SIG-M5 treated with dmso at 0.1 percent for 504 hours (cell line): ENCODE results near the gene UPF3A.

Source experiments
- DNase-seq: peaks from one replicate; lab custom pipeline; 2025; ENCODE audit not compliant: unreplicated experiment; lab: John Stamatoyannopoulos, UW

The UPF3A gene

DNA sequence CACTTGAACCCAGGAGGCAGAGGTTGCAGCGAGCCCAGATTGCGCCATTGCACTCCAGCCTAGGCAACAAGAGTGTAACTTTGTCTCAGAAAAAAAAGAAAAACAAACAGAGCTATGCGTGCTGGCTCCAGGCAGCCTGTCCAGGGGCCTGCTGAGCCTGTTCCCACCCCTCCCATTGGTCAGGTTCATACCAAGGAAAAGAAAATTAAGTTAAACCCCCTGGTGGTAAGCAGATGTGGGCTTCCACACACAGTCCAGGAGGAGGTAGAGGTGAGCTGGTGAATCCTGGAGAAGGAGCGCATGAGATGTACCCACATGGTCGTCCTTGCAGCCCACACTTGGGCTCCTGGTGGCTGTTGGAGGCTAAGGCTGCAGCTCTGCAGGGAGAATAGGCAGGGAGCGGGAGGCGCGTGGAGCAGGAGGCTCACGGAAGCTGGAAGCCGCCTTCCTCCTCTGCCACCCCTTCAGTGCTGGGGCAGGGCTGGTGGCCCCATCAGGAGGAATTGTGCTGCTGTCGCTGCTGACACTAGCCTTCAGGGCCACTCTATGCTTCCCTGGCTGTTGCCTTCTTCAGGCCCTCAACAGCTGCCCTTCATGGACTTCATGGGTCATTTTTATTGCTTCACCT, 22.4 kb downstream of the UPF3A start:
- no peak for DNase-seq

DNA sequence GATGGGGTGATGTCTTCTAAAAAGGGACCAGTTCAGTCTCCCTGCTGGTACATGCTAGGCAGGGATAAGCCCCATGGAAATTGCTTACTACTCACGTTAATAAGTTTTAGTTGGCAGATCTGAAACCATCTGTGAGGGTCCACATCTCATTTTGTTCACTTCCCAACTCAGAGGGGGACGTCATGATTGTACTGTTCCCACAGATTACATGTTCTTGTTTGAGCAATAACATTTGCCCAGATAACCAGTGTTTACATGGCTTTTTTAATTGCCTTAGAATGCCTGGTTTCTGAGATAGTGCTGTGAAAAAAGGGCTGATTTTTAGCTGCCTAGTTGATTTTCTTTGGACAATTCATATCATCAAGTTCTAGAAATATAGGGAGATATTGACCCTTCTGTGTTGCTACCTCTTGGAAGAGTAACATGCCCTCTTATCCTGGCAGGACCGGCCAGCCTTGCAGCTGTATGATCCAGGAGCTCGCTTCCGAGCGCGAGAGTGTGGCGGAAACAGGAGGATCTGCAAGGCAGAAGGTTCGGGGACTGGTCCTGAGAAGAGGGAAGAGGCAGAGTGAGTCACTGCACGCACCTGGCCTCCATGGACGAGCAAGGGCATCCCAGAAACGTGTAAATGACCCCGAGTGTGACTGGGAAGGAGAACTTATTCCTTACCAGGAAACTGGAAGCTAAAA, 23.1 kb downstream of the UPF3A start:
- no peak for DNase-seq

DNA sequence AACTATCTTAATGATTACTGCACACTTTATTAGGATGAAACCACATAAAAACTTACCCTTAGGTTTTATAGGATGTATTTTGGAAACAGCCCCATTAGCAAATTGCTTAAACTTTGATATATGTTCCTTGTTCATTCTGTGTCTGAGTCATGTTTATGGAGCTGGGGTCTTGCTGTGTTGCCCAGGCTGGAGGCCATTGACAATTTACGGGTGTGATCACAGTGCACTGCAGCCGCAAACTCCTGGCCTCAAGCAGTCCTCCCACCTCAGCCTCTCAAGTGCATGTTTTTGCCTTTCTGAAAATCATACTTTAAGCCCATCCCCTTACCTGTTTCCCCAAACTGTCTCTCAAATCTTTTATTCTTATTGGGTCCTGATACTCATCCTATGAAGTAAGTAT, 27.7 kb downstream of the UPF3A start:
- no peak for DNase-seq

DNA sequence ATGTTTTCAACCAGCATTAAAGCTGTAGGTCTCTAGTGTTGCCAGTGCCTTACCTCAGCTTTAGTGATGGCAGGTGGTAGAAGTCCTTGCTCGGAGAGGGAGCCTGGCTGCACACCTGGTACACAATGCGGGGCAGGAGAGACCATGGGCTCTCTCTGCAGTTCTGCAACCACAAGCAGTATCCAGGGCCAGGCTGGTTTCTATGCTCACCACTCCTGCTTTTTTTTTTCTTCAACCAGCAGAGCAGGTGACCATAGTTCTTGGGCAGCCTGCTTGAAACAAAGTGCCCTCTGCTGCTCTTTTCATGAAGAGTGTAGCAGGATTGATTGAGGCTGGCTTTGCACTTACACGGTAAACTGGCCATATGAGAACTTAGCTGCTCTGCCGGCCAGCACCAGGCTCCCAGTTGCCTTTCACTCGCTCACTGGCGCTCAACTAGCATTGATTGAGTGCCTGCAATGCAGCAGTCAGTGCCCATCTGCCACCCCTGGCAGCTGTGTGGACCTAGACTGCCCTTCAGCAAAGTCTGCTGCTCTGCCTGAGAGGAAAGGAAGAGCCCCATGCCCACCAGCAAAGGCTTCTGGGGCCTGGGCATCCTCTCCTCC, 28.5 kb downstream of the UPF3A start:
- DNase-seq = no peak

DNA sequence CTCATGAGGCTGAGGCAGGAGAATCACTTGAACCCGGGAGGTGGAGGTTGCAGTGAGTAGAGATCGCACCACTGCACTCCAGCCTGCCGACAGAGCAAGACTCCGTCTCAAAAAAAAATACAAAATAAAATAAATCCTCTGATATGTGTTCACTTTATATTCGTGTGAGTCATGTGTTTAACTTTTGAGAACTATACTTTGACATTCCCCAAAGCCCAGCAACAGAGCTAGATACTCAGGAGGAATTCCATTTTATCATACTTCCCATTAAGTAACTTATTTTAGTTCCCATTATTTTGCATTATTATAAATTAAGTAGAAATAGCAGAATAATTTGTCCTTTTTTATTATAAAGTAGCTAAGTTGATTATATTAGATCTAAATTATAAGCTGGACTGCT, 29.6 kb downstream of the UPF3A start:
- DNase-seq = no peak

DNA sequence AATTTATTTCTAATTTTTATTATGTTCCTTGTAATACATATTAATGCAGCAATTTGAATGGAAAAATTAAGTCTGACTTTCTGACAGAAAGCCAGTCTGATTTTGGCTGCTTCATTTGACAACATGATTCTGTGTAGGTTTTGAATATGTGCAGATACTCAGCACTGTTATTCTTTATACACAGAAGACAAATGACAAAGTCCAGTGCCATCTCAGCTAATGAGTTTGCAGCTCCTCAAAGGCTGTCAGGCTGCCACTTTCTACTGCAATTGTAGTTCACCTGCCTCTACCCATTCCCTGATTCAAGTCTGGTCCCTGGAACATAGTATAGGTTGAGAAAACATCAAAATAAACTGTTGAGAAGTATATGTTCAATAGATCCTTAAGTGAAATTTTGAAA, 30.0 kb downstream of the UPF3A start:
- DNase-seq = no peak

DNA sequence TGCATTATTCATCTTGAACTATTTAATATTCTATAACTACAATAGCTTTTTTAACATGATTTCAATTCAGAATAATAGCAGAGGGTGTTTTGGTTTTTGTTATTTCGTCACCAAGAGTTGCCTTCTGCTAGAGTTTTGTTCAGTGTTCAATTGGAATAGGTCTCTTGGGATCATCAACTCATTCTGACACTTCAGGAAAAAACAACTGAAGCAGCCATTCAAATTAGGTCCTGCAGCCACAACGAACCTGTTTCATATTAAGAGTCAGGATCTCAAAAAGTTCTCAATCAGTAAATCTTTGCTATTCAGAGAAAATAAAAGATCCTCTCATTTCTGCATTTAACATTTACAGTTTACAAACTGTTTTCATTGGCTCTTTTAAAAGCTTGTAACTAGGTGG, 30.5 kb downstream of the UPF3A start:
- DNase-seq = no peak

DNA sequence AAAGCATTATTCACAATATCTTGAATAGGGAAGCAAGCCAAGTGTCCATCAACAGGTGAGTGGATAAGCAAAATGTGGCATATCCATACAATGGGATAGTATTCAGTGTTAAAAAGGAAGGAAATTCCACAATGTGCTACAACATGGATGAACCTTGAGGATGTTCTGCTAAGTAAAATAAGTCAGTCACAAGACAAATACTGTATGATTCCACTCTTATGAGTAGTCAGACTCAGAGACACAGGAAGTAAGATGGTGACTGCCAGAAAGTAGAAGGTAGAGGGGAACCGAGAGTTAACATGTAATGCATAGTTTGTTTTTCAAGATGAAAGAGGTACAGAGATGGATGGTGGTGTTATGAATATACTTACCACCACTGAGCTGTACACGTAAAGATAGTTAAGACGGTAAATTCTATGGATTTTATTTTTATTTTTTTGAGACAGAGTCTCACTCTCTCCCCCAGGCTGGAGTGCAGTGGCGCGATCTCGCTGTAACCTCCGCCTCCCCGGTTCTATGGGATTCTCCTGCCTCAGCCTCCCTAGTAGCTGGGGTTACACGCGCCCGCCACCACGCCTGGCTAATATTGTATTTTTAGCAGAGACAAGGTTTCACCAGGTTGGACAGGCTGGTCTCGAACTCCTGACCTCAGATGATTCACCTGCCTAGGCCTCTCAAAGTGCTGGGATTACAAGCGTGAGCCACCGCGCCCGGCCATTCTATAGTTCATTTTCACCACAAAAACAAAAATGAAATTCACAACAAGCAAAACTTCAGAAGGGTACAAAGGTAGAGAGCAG, 31.9 kb downstream of the UPF3A start:
- no peak for DNase-seq

DNA sequence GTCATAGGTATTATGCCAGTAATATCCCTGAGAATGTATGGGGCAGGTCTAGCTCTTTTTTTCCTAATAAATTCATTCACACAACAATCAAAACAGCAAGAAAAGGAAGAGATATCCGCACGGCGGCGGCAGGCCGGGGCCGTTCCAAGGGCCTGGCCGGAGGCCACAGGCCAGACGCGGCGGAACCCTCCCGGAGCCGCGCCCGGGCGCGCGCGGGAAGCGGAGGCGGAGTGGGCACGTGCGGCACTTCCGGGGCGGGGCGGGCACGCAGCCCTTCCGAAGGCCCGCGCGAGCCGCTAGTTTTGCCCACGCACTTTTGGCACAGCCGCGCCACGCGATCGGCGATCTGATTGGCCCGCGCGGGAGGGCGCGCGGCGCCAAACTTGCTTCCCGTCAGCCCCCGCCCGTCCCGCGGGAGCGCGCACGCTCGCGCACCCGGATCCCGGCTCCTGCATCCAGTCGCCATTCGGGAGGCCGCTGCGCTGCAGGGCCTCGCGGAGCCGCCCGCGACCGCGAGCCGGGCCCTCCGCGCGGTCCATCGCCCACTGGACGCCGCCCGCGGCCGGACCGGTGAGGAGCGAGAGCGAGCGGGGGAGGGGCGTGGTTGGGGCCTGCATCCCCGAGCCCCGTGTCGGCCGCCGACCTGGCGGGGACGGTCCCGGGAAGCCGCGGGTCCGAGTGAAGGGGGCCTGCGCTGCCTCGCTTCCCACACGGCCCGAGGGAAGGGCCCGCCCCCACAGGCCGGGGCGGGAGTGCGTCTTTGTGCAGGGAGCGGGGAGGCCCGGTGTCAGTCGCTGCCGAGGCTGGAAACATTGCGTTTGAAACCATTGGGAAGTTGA, 32.9 kb downstream of the UPF3A start, which contains the start of gene CHAMP1:
Gene CHAMP1, plus strand, starts transcription at position 430 of the 839 bp plus-strand sequence. CDS start 9,340 bp downstream, outside the sequence.
- peak; percentile 97 for DNase-seq

DNA sequence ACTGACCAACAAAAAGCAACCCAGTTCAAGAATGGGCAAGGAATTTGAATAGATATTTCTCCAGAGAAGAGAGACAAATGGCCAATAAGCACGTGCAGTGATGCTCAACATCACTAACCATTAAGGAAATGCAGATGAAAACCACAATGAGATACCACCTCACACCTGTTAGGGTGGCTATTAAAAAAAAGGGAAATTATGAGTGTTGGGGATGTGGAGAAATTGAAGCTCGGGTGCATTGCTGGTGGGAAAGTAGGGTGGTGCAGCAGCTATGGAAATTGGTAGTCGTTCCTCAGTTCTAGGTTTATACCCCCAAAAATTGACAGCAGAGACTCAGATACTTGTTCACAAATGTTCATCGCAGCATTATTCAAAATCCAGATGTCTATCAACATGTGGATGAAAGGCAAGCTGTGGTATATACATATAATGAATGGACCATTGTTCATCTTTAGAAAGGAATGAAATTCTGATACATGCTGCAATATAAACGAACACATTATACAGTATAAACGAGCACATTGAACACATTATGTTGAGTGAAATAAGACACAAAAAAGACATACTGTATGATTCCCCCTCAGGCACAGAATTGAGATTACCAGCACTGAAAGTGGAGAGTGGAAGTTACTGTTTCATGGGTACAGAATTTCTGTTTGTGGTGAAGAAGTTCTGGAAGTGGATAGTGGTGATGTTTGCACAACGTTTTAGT, 33.8 kb downstream of the UPF3A start:
- DNase-seq = peak; percentile 54

DNA sequence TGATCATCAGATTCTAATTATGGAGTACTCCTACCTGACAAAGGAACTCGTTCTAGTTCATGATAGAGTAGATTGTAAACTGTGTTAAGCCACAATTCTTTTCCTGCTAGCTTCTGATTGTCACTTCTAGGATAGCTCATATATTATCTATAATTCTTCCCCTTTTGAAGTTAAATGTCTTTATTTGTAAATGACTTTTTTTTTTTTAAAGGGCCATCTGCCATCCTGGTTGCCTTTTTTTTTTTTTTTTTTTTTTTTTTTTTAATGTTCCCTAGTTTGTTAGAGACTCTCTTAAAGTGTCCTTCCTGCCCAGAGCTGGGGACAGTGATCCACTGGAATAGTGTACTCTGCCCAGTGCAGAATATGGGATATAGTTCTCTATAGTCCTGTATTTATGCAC, 37.2 kb downstream of the UPF3A start:
- DNase-seq = no peak

DNA sequence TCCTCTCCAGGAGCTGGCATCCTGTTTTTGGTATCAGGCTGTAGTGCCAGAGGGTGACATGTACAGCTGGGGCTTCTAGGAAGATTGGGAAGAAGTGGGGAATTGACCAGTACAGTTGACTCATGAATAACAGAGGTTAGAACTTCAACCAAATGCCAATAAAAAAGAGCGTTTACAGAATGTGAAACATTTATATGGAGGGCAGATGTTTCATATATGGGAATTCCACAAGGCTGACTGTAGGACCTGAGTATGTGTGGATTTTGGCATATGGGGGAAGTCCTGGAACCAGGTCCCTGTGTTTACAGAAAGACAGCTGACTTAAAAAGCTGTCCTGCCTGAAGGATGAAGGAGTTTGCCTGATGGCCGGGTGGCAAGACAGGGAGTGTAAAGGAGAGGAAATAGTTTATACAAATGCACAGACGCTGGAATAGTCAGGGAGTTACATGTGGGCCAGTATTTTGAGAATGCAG, 38.1 kb downstream of the UPF3A start:
- DNase-seq = no peak

DNA sequence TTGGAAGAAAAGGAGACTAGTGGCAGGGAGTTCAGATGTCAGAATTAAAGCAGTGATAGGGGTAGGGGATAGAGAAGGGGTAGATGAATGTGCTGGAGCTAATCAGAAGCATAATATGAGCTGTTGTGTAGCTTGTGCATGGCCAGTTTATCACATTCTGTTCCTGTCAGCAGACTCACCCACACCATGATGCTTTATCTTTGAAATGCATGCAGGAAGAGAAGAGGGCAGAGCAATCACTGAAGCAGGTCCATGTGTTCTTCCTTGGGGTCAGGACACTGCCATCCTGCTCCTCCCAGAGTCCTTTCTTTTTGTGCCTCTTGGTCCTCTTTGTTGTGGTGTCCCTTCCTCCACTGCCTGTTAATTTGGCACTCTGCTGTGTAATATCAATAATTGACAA, 38.7 kb downstream of the UPF3A start:
- no peak for DNase-seq

DNA sequence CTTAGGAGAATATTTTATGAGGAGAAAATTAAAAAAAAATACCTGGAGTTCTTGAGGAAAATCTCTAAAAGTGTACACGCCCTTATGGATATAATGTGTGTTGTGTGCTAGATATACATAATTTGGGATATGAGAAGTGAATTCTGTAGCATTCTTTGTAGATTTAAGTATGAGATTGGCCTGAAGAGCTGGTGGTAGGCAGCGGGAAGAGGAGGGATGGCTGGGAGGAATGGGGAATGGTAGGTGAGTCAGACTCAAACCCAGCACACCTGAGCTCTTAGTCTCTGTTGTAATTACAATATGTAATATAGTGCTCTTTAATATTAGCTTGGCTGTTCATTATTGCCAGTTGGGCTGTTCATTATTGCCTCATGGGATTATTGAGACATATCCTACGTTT, 39.9 kb downstream of the UPF3A start:
- DNase-seq = no peak

DNA sequence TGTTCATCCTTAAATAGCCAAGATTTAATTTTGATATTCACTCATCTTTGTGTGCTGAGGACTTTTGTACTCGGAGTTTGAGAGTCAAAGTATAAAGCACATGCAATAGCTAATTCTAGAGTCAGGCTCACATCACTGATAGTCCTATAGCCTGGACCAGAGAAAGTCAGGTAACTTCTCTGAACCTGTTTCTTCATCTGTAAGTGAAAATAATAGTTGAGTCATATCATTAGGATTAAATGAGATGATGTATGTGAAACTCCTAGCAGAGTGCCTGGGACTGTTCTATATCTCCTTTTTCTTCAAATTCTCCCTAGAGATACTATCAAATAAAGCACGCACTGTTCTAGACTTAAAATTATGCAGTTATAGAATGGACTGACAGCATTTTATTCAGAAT, 41.9 kb downstream of the UPF3A start:
- no peak for DNase-seq

DNA sequence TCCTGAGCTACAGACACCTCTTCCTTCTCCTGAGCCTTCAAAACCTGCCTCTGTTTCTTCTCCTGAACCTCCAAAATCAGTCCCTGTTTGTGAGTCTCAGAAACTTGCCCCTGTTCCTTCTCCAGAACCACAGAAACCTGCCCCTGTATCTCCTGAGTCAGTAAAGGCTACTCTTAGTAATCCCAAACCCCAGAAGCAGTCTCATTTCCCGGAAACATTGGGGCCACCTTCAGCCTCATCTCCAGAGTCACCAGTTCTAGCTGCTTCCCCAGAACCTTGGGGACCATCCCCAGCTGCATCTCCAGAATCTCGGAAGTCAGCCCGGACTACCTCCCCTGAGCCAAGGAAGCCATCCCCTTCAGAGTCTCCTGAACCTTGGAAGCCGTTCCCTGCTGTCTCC, 42.9 kb downstream of the UPF3A start:
- DNase-seq = no peak

DNA sequence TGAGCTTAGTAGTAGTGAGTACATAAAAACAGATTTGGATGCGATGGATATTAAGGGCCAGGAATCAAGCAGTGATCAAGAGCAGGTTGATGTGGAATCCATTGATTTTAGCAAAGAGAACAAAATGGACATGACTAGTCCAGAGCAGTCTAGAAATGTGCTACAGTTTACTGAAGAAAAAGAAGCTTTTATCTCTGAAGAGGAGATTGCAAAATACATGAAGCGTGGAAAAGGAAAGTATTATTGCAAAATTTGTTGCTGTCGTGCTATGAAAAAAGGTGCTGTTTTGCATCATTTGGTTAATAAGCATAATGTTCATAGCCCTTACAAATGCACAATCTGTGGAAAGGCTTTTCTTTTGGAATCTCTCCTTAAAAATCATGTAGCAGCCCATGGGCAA, 44.3 kb downstream of the UPF3A start:
- peak; percentile 78 for DNase-seq

DNA sequence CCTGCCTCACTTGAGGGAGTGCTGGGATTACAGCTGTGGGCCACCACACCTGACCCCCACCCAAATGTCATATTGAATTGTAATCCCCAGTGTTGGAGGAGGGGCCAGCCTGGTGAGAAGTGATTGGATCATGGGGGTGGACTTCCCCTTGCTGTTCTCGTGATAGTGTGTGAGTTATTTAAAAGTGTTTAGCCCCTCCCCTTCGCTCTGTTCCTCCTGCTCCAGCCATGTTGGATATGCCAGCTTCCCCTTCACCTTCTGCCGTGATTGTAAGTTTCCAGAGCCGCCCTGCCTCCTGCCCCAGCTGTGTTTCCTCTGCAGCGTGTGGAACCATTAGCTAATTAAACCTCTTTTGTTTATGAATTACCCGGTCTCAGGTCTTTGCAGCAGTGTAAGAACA, 46.6 kb downstream of the UPF3A start:
- no peak for DNase-seq

DNA sequence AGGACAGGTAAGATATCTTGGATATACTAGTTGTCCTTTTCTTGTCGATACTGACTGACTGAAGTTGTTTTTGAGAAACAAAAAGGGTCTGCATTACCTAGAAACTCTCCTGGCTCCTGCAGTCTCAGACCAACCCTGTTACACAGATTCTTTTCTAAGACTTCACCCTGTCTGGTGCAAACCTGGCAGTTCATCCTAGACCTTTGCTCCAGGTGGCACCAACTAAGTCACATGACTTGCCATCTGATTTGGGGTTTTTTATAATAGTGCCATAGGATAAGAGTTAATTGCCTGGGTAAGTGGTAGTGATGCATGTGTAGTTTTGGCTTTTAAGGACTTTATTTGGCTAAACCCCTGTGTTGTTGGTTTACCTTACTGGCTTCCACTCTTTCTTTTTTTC, 47.2 kb downstream of the UPF3A start:
- no peak for DNase-seq

DNA sequence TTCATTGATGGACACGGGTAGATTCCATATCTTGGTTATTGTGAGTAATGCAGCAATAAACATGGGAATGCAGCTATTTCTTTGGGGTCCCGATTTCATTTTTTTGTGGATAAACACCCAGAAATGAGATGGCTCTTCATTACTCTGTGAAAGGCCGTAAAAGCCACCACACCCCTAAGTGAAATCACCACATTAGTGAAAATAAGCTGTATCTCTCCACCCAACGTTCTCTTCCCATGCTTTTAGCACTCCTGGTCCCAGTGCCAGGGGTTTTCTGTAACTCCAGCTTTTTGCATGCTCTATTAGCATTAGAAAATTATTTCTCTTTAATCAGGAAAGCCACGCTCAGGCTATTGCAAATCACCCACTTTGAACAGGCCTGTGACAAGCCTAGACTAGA, 48.7 kb downstream of the UPF3A start:
- no peak for DNase-seq
